GM12891 (cell line): ENCODE results near the gene CPA5.

Source experiments
- DNase-seq: peaks from one replicate; pipeline ENCODE4 v3.0.0; 2011; ENCODE audit warnings: low spot score; ENCODE audit not compliant: insufficient read length
- FAIRE-seq: peaks from 2 replicates; lab custom pipeline; 2011; peaks lifted over from hg19 to GRCh38; lab: Jason Lieb, UNC
- PAX5 ChIP-seq: IDR thresholded peaks from 2 replicates; pipeline ENCODE4 v1.6.1; 2011; ENCODE audit warnings: low read length, moderate library complexity, mild to moderate bottlenecking; ENCODE audit not compliant: insufficient read depth, severe bottlenecking
- POLR2A ChIP-seq: IDR thresholded peaks from 2 replicates; pipeline ENCODE4 v1.6.1; 2011; ENCODE audit warnings: low read depth, low read length, control low read depth
- POLR2AphosphoS5 ChIP-seq: IDR thresholded peaks from 2 replicates; pipeline ENCODE4 v1.6.1; 2011; ENCODE audit warnings: low read depth, low read length, control low read depth
- POU2F2 ChIP-seq: IDR thresholded peaks from 2 replicates; pipeline ENCODE4 v1.6.1; 2011; ENCODE audit warnings: low read depth, mild to moderate bottlenecking, control low read depth, low read length, moderate library complexity
- SPI1 ChIP-seq: IDR thresholded peaks from 2 replicates; pipeline ENCODE4 v1.6.1; 2011; ENCODE audit warnings: low read depth, low read length, control low read depth
- TAF1 ChIP-seq: IDR thresholded peaks from 2 replicates; pipeline ENCODE4 v1.6.1; 2011; ENCODE audit warnings: low read depth, low read length, control low read depth

CPA5 gene

GRCh38 chr7:130332259-130333053 is 12.2 kb upstream of the CPA5 start:
- DNase-seq: no peak
- no peak for TF ChIP-seq TAF1
- no peak for TF ChIP-seq POU2F2
- no peak for TF ChIP-seq PAX5
- TF ChIP-seq POLR2A: no peak
- no peak for TF ChIP-seq POLR2AphosphoS5
- no peak for TF ChIP-seq SPI1
- no peak for FAIRE-seq

- TF ChIP-seq TAF1 (no peak), PAX5 (no peak), POU2F2 (no peak), POLR2AphosphoS5 (no peak), SPI1 (no peak), POLR2A (no peak)
- FAIRE-seq: no peak
- no peak for DNase-seq
Observed at GRCh38 chr7:130333832-130334231, 10.8 kb upstream of the CPA5 start.

GRCh38 chr7:130334274-130334673 is 10.3 kb upstream of the CPA5 start:
- DNase-seq (no peak), FAIRE-seq (no peak)
- no peak for TF ChIP-seq POLR2AphosphoS5
- TF ChIP-seq PAX5: no peak
- no peak for TF ChIP-seq POU2F2
- TF ChIP-seq POLR2A: no peak
- TF ChIP-seq TAF1: no peak
- TF ChIP-seq SPI1: no peak

- FAIRE-seq: no peak
Observed at GRCh38 chr7:130337410-130337971, 7.1 kb upstream of the CPA5 start.

GRCh38 chr7:130338233-130338632 is 6.4 kb upstream of the CPA5 start:
- TF ChIP-seq POLR2A: no peak
- no peak for TF ChIP-seq SPI1
- no peak for DNase-seq
- FAIRE-seq: no peak

More at GRCh38 chr7:130337410-130337971, 7.1 kb upstream of the CPA5 start:
- no peak for TF ChIP-seq POLR2A
- TF ChIP-seq PAX5: no peak
- no peak for TF ChIP-seq POU2F2
- no peak for TF ChIP-seq POLR2AphosphoS5
- no peak for TF ChIP-seq TAF1
- no peak for TF ChIP-seq SPI1
- DNase-seq: no peak

- no peak for TF ChIP-seq TAF1
- FAIRE-seq (no peak), DNase-seq (no peak)
Observed at GRCh38 chr7:130341882-130342281, 2.7 kb upstream of the CPA5 start.

- TF ChIP-seq POLR2AphosphoS5 (no peak), SPI1 (no peak), TAF1 (no peak), PAX5 (no peak), POU2F2 (no peak), POLR2A (no peak)
- FAIRE-seq: no peak
- DNase-seq: no peak
Observed at GRCh38 chr7:130342701-130343380, 1.8 kb upstream of the CPA5 start.

GRCh38 chr7:130345136-130345535 is 520 bp downstream of the CPA5 start:
- no peak for TF ChIP-seq POLR2AphosphoS5
- TF ChIP-seq TAF1: no peak
- TF ChIP-seq POU2F2: no peak
- TF ChIP-seq POLR2A: no peak
- TF ChIP-seq PAX5: no peak
- no peak for TF ChIP-seq SPI1
- no peak for FAIRE-seq
- DNase-seq: no peak

- DNase-seq (no peak), FAIRE-seq (no peak)
- TF ChIP-seq POLR2A (no peak), SPI1 (no peak), POLR2AphosphoS5 (no peak), POU2F2 (no peak)
Observed at GRCh38 chr7:130345725-130346124, 1.1 kb downstream of the CPA5 start.
